GM23248 (cell line): ENCODE measurements around the gene TMEM184B. TPM values are rescaled to one million over a fixed set of nuclear protein-coding genes. Genes with fewer than 3 reads are reported as not detected.

Source experiments
- DNase-seq: peaks from one replicate; pipeline ENCODE4 v3.0.0-alpha.2; 2015
- H2AFZ ChIP-seq: fragments of 200-600 bp; sonication (generic); 2 replicates; pipeline ENCODE4 v1.6.1; 2016; ENCODE audit warnings: antibody characterized with exemption
- H3F3A ChIP-seq: fragments of 200-600 bp; sonication (generic); 2 replicates; pipeline ENCODE4 v1.6.1; 2016; ENCODE audit warnings: mild to moderate bottlenecking, antibody characterized with exemption, mixed run types; ENCODE audit not compliant: insufficient read depth
- H3K27ac ChIP-seq: fragments of 200-600 bp; sonication (generic); 2 replicates; pipeline ENCODE4 v1.5.1; 2016; ENCODE audit warnings: mild to moderate bottlenecking
- H3K27me3 ChIP-seq: fragments of 200-600 bp; sonication (generic); replicated peaks from 2 replicates; pipeline ENCODE4 v1.6.1; 2016; ENCODE audit warnings: mild to moderate bottlenecking; ENCODE audit not compliant: insufficient read depth
- H3K36me3 ChIP-seq: fragments of 200-600 bp; sonication (generic); 2 replicates; pipeline ENCODE4 v1.6.1; 2016; ENCODE audit warnings: low read depth, mild to moderate bottlenecking
- H3K4me1 ChIP-seq: fragments of 200-600 bp; sonication (generic); 2 replicates; pipeline ENCODE4 v1.6.1; 2016; ENCODE audit warnings: mild to moderate bottlenecking; ENCODE audit not compliant: insufficient read depth
- H3K4me2 ChIP-seq: fragments of 200-600 bp; sonication (generic); one replicate; pipeline ENCODE4 v1.6.1; 2016; ENCODE audit warnings: mild to moderate bottlenecking; ENCODE audit not compliant: unreplicated experiment
- H3K4me3 ChIP-seq: fragments of 200-600 bp; sonication (generic); 2 replicates; pipeline ENCODE4 v1.5.1; 2016; ENCODE audit warnings: mild to moderate bottlenecking
- H3K79me2 ChIP-seq: fragments of 200-600 bp; sonication (generic); 2 replicates; pipeline ENCODE4 v1.6.1; 2016; ENCODE audit warnings: mild to moderate bottlenecking; ENCODE audit not compliant: insufficient read depth
- H3K9ac ChIP-seq: fragments of 200-600 bp; sonication (generic); 2 replicates; pipeline ENCODE4 v1.6.1; 2016; ENCODE audit warnings: mild to moderate bottlenecking
- H3K9me2 ChIP-seq: fragments of 200-600 bp; sonication (generic); 2 replicates; pipeline ENCODE4 v1.6.1; 2016; ENCODE audit warnings: mixed run types, mild to moderate bottlenecking, moderate library complexity; ENCODE audit not compliant: insufficient read depth
- H3K9me3 ChIP-seq: fragments of 200-600 bp; sonication (generic); one replicate; pipeline ENCODE4 v1.6.1; 2017; ENCODE audit warnings: low read depth
- H4K20me1 ChIP-seq: fragments of 200-600 bp; sonication (generic); 2 replicates; pipeline ENCODE4 v1.6.0; 2016; ENCODE audit not compliant: insufficient read depth
- EZH2 ChIP-seq: fragments of 200-600 bp; sonication (generic); IDR thresholded peaks from 2 replicates; pipeline ENCODE4 v1.6.1; 2018; ENCODE audit warnings: antibody characterized with exemption, mild to moderate bottlenecking; ENCODE audit not compliant: insufficient read depth, poor library complexity, severe bottlenecking
- EZH2phosphoT487 ChIP-seq: fragments of 200-600 bp; sonication (generic); IDR thresholded peaks from 2 replicates; pipeline ENCODE4 v1.6.1; 2018; ENCODE audit warnings: antibody characterized with exemption, moderate library complexity, mild to moderate bottlenecking, low read depth; ENCODE audit not compliant: insufficient read depth
- WGBS, 2 experiments: methylation state at CpG; one replicate each; pipeline ENCODE4 v1.1.6; 2015 to 2017; ENCODE audit warnings: low lambda C conversion rate in 2 of 2, low coverage in 1 of 2; ENCODE audit errors: missing lambda C conversion rate in 2 of 2; 5-methylcytosine and 5-hydroxymethylcytosine counted together
- in situ Hi-C: fragments of 300-500 bp; cut with MboI; formaldehyde crosslinking; loops from 2 replicates; pipeline ENCODE4 v1.15.0; 2020
- polyA plus RNA-seq: library from polyadenylated mRNA; unstranded; fragments of >200 nt; fragmentation: Nextera tagmentation; extraction: Ambion mirVana; gene quantifications from 2 replicates; pipeline ENCODE4 v1.2.1, GENCODE V29; 2016
- total RNA-seq: library from RNA; depleted of rRNA; stranded (reverse); fragments of >200 nt; shearing (Covaris generic); gene quantifications from 2 replicates; pipeline ENCODE4 v1.2.3, GENCODE V29; 2014

TMEM184B gene
- total and polyA plus RNA-seq, 2 experiments from 2014 or later, result 83.7 to 91.0 TPM

GRCh38 chr22:38228873-38229740 lies 43.7 kb downstream of the TMEM184B start:
- Histone ChIP-seq H3F3A (peaks cover 15% of the 10 kb centered on the region), H3K9ac (peak overlapping the region; percentile 80), H3K36me3 (peaks cover 23% of the 10 kb centered on the region; the same call in 1 of the 2 replicates), H3K4me3 (no peak overlapping the region), H3K4me1 (peaks cover 17% of the 10 kb centered on the region), H3K9me3 (no peaks in the 10 kb centered on the region), H3K27me3 (no peaks in the 10 kb centered on the region), H4K20me1 (no peaks in the 10 kb centered on the region), H3K79me2 (peaks cover 15% of the 10 kb centered on the region), H3K4me2 (peak overlapping the region; percentile 44), H3K9me2 (no peaks in the 10 kb centered on the region), H2AFZ (peak overlapping the region; percentile 9; the same call in 1 of the 2 replicates), H3K27ac (peak overlapping the region; percentile 95)
- 6 to 8% methylated on average over 13 of the region's 14 CpGs for WGBS, 2 experiments
- in situ Hi-C loops, result no loop called here
- no peak for TF ChIP-seq EZH2phosphoT487
- TF ChIP-seq EZH2, result no peak
- DNase-seq, result peak; percentile 91

- 25 to 26% methylated on average over 3 of the region's 3 CpGs for WGBS, 2 experiments
- in situ Hi-C loops, result no loop called here
These were observed 44.4 kb downstream of the TMEM184B start for GRCh38 chr22:38228326-38228872.

GRCh38 chr22:38226853-38227649 lies 45.8 kb downstream of the TMEM184B start:
- H3K4me1 ChIP-seq, result peaks cover 17% of the 10 kb centered on the region

More at GRCh38 chr22:38228326-38228872, 44.4 kb downstream of the TMEM184B start:
- H3K9ac ChIP-seq, result peak overlapping the region; percentile 80
- H3K4me1 ChIP-seq, result peaks cover 17% of the 10 kb centered on the region
- H3K9me3 ChIP-seq, result no peaks in the 10 kb centered on the region
- H4K20me1 ChIP-seq, result no peaks in the 10 kb centered on the region
- TF ChIP-seq EZH2, result no peak
- TF ChIP-seq EZH2phosphoT487, result no peak
- peaks cover 12% of the 10 kb centered on the region for H3K79me2 ChIP-seq
- peak overlapping the region; percentile 95 for H3K27ac ChIP-seq
- H3K27me3 ChIP-seq, result no peaks in the 10 kb centered on the region
- H3K4me2 ChIP-seq, result peak overlapping the region; percentile 44
- no peak overlapping the region for H3K4me3 ChIP-seq
- no peak overlapping the region for H2AFZ ChIP-seq
- no peaks in the 10 kb centered on the region for H3K9me2 ChIP-seq
- H3K36me3 ChIP-seq, result peaks cover 22% of the 10 kb centered on the region; the same call in 1 of the 2 replicates
- peak; percentile 53 for DNase-seq
- H3F3A ChIP-seq, result peaks cover 15% of the 10 kb centered on the region

More at GRCh38 chr22:38226853-38227649, 45.8 kb downstream of the TMEM184B start:
- H3K27ac ChIP-seq, result no peak overlapping the region
- TF ChIP-seq EZH2phosphoT487, result no peak
- TF ChIP-seq EZH2, result no peak
- H3K4me3 ChIP-seq, result no peak overlapping the region
- in situ Hi-C loops, result no loop called here
- H3K36me3 ChIP-seq, result peaks cover 22% of the 10 kb centered on the region; the same call in 1 of the 2 replicates
- no peaks in the 10 kb centered on the region for H3K9me3 ChIP-seq
- H2AFZ ChIP-seq, result no peak overlapping the region
- no peak for DNase-seq
- whole genome bisulfite sequencing, 2 experiments, result 89 to 92% methylated on average over 21 to 25 of the region's 25 CpGs
- H3F3A ChIP-seq, result peaks cover 15% of the 10 kb centered on the region
- no peak overlapping the region for H3K4me2 ChIP-seq
- H3K9ac ChIP-seq, result no peak overlapping the region; the same call in 1 of the 2 replicates
- H4K20me1 ChIP-seq, result no peaks in the 10 kb centered on the region
- peaks cover 6% of the 10 kb centered on the region; the same call in 1 of the 2 replicates for H3K79me2 ChIP-seq
- no peaks in the 10 kb centered on the region for H3K9me2 ChIP-seq
- H3K27me3 ChIP-seq, result no peaks in the 10 kb centered on the region
